ENCODE data around the gene UQCC5.

The UQCC5 gene

DNA sequence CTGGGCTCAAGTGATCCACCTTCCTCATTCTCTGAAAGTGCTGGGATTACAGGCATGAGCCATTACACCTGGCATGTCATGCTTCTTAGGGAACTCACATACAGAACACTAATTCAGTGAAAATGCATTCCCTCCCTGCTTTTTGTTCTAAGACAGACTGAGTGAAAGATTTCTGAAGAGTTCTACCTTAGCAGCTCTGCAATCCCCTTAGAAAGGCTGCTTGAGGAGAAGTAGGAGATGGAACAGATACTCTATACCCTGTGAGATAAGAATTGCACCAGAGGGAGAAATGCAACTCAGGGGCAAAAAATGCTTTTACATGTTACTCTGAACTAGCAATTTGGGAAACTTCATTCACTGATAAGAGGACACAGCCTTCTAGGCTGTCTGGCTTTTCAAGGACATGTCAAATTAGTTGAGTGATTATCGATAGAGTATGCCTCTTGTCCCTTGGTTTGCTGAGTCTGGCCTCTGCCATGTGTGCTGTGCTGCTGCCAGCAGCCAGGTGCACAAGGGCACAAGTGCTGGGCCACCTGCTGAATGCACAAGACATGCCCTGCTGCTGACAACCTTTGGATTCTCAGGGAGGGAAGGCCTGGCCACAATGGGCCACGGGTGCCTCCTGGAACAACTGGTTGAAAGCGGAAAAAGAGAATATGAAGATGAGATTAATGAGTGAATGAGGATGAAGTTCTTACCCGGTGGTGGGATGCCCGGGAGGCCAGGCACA is 17.8 kb downstream of the UQCC5 start:
- no peak overlapping the region for H3K9ac ChIP-seq
- peaks cover 2% of the 10 kb centered on the region for H3K4me1 ChIP-seq
- no peak overlapping the region for H3K4me3 ChIP-seq (ENCODE audit: low read depth, low read length)
- no peaks in the 10 kb centered on the region for H3K36me3 ChIP-seq (ENCODE audit: control insufficient read depth, insufficient read depth, low read length)
- H3K27ac ChIP-seq = no peak overlapping the region
- TF ChIP-seq, protein P1, sequence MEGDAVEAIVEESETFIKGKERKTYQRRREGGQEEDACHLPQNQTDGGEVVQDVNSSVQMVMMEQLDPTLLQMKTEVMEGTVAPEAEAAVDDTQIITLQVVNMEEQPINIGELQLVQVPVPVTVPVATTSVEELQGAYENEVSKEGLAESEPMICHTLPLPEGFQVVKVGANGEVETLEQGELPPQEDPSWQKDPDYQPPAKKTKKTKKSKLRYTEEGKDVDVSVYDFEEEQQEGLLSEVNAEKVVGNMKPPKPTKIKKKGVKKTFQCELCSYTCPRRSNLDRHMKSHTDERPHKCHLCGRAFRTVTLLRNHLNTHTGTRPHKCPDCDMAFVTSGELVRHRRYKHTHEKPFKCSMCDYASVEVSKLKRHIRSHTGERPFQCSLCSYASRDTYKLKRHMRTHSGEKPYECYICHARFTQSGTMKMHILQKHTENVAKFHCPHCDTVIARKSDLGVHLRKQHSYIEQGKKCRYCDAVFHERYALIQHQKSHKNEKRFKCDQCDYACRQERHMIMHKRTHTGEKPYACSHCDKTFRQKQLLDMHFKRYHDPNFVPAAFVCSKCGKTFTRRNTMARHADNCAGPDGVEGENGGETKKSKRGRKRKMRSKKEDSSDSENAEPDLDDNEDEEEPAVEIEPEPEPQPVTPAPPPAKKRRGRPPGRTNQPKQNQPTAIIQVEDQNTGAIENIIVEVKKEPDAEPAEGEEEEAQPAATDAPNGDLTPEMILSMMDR (IDR thresholded peaks at IDR 0.05) = no peak
- no peaks in the 10 kb centered on the region for H3K9me3 ChIP-seq (ENCODE audit: control insufficient read depth, low read length)
- H3K79me2 ChIP-seq = no peaks in the 10 kb centered on the region
- no peaks in the 10 kb centered on the region for H3K27me3 ChIP-seq (ENCODE audit: control insufficient read depth, insufficient read depth, low read length)
- no peak overlapping the region for H3K4me2 ChIP-seq (ENCODE audit: low read length)
- no peak overlapping the region for H2AFZ ChIP-seq

DNA sequence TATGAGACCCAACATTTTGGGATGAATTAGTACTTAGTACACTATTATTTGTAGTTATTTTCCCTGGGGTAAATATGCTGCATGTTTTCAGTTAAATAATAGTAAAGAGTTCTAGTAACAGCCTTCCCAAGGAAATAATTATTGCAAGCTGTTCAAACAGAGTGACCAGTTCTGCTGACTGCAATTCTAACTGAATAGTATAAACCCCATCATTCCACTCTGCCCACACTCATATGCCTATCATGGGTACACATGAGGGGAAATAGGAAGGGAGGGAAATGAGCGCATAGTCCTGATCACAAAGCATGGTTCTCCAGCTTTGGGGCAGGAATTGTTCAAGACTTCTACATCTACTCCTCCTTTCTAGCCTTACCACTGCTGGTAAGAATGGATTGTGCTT is 18.7 kb downstream of the UQCC5 start:
- TF ChIP-seq, protein P1 (IDR thresholded peaks at IDR 0.05) = no peak
- Histone ChIP-seq H3K36me3 (ENCODE audit: control insufficient read depth, insufficient read depth, low read length) (no peaks in the 10 kb centered on the region), H3K27me3 (ENCODE audit: control insufficient read depth, insufficient read depth, low read length) (no peaks in the 10 kb centered on the region), H3K79me2 (no peaks in the 10 kb centered on the region), H3K9ac (no peak overlapping the region), H3K4me3 (ENCODE audit: low read depth, low read length) (no peak overlapping the region), H2AFZ (no peak overlapping the region), H3K27ac (no peak overlapping the region), H3K4me1 (peaks cover 2% of the 10 kb centered on the region), H3K9me3 (ENCODE audit: control insufficient read depth, low read length) (no peaks in the 10 kb centered on the region), H3K4me2 (ENCODE audit: low read length) (no peak overlapping the region)

DNA sequence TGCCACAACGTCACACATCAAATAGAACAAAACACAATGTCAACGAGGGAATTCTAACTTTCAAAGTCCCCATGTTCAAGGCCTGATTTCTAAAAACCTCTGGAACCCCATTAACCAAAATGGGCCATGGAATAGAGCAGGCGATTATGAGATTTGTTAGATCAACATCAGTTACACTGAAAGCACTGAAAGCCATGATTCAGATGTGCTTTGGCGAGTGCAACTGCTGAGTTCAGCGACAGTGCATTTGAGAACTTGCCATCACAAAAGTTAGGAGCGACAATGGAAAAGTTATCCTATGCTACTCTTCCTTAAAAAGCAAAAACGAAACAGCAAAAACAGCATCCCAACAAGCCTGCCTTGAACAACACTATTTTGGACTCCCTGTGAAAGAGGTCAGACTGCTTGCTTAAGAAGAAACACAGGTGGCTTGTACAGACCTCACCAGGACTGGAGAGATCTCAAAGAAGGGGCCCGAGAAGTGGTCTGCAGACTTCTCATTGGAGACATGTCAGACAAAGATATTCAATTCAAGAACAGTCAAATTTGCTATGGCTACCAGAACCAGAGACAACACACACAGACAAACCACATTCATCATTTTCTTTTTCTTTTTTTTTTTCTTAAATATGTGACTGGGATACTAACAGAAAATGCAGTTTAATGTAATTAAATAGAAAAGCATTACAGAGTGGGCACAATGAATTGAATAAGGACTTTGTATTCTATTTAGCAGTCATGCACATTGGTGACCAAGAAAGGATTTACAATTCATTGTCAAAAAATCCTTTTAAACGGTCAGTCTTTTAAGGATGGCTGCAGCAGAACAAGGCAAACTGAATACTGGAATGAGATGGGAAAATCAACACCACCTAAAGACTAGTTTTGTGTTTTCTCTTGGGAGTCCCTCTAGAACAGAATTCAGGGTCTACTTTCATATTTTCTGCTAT is 20.9 kb downstream of the UQCC5 start:
- Histone ChIP-seq H2AFZ (no peak overlapping the region), H3K4me3 (ENCODE audit: low read depth, low read length) (no peak overlapping the region), H3K79me2 (no peaks in the 10 kb centered on the region), H3K27me3 (ENCODE audit: control insufficient read depth, insufficient read depth, low read length) (no peaks in the 10 kb centered on the region), H3K9ac (no peak overlapping the region), H3K27ac (no peak overlapping the region), H3K36me3 (ENCODE audit: control insufficient read depth, insufficient read depth, low read length) (no peaks in the 10 kb centered on the region), H3K4me2 (ENCODE audit: low read length) (no peak overlapping the region), H3K9me3 (ENCODE audit: control insufficient read depth, low read length) (no peaks in the 10 kb centered on the region), H3K4me1 (peaks cover 2% of the 10 kb centered on the region)
- TF ChIP-seq, protein P1 (IDR thresholded peaks at IDR 0.05) = no peak

DNA sequence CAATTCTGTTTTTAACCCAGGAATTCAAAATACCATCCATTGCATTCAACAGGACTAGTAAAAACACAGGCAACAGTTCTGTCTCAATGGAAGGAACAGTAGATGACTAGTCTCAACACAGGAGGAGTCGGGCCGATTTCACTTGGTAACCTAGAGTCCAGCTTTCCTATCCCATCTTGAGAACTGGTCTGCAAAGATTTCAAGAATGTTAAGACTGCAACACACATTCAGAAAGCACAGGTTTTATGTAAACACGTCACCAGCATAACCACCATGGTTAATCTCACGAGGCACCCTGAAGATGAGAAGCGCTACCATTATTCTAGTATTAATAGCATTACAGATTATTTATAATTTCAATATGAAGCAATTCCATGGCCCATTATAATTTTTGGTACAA is 22.0 kb downstream of the UQCC5 start:
- H3K4me3 ChIP-seq (ENCODE audit: low read depth, low read length) = no peak overlapping the region
- H3K27me3 ChIP-seq (ENCODE audit: control insufficient read depth, insufficient read depth, low read length) = no peaks in the 10 kb centered on the region
- peaks cover 2% of the 10 kb centered on the region for H3K4me1 ChIP-seq
- H3K4me2 ChIP-seq (ENCODE audit: low read length) = no peak overlapping the region
- no peaks in the 10 kb centered on the region for H3K79me2 ChIP-seq
- H3K9me3 ChIP-seq (ENCODE audit: control insufficient read depth, low read length) = no peaks in the 10 kb centered on the region
- H3K27ac ChIP-seq = no peak overlapping the region
- no peaks in the 10 kb centered on the region for H3K36me3 ChIP-seq (ENCODE audit: control insufficient read depth, insufficient read depth, low read length)
- TF ChIP-seq, protein P1 (IDR thresholded peaks at IDR 0.05) = no peak
- no peak overlapping the region for H3K9ac ChIP-seq
- H2AFZ ChIP-seq = no peak overlapping the region
